ENCODE measurements around the gene BTBD7. TPM values are rescaled to one million over a fixed set of nuclear protein-coding genes. Genes with fewer than 3 reads are reported as not detected.

The BTBD7 gene
- total and polyA plus RNA-seq, 8 donors: 5.7 to 99.2 (median 25.6) TPM

- Histone ChIP-seq H3K4me3 (peak overlapping the region; percentile 68 to 89 (median 80)), H3K27me3 (no peaks in the 10 kb centered on the region), H3K9me3 (no peaks in the 10 kb centered on the region), H3K36me3 (peaks cover 0 to 22% (median 21%) of the 10 kb centered on the region in 4 donors), H3K4me1 (peaks cover 27 to 55% (median 41%) of the 10 kb centered on the region in 4 donors), H3K27ac (peak overlapping the region; percentile 87 to 93 (median 90))
- intact Hi-C loops (cut with DNase I; ENCODE audit: low total_unique reads): no loop called here
- TF ChIP-seq CTCF (IDR thresholded peaks at IDR 0.05): peak in 1 of 7 experiments; percentile 2
- no peak for TF ChIP-seq EP300 (IDR thresholded peaks at IDR 0.05)
- peak; percentile 40 to 81 for DNase-seq
- 0 to 1% (median 0%) methylated on average over 23 of the region's 23 CpGs for WGBS, 5 donors
Measured at GRCh38 chr14:93207468-93208308, 125.1 kb downstream of the BTBD7 start.

GRCh38 chr14:93206793-93207467 is 125.9 kb downstream of the BTBD7 start, which contains the start of the genes GON7 and UBR7:
Gene GON7, minus strand, starts transcription at chr14:93207065. Its CDS starts 28 bp downstream, at chr14:93207037.
Gene UBR7, plus strand, starts transcription at chr14:93207256. Its CDS starts 36 bp downstream, at chr14:93207292.
- intact Hi-C loops (cut with DNase I; ENCODE audit: low total_unique reads): no loop called here
- Histone ChIP-seq H3K4me3 (peak within 1 kb of the TSS; percentile 68 to 89 (median 80)), H3K36me3 (peaks cover 0 to 14% (median 13%) of the 10 kb centered on the region in 4 donors), H3K4me1 (peaks cover 27 to 55% (median 41%) of the 10 kb centered on the region in 4 donors), H3K27me3 (no peaks in the 10 kb centered on the region), H3K9me3 (no peaks in the 10 kb centered on the region), H3K27ac (peak within 1 kb of the TSS; percentile 87 to 93 (median 90))
- peak in 4 of 7 experiments; percentile 2 to 42 (median 28) for TF ChIP-seq CTCF (IDR thresholded peaks at IDR 0.05)
- peak; percentile 88 to 98 (median 91) for TF ChIP-seq POLR2AphosphoS5 (IDR thresholded peaks at IDR 0.05)
- TF ChIP-seq EP300 (IDR thresholded peaks at IDR 0.05): no peak
- peak in 1 of 4 donors; percentile 68 for TF ChIP-seq POLR2A (IDR thresholded peaks at IDR 0.05)
- WGBS, 5 donors: 0 to 1% (median 1%) methylated on average over 58 to 65 of the region's 65 CpGs
- DNase-seq: peak; percentile 94 to 99

GRCh38 chr14:93201155-93201704 is 131.6 kb downstream of the BTBD7 start:
- Histone ChIP-seq H3K27ac (no peak overlapping the region), H3K36me3 (peaks cover 0 to 5% (median 4%) of the 10 kb centered on the region in 4 donors), H3K4me3 (no peak overlapping the region), H3K4me1 (peaks cover 6 to 21% (median 13%) of the 10 kb centered on the region in 4 donors), H3K27me3 (no peaks in the 10 kb centered on the region), H3K9me3 (no peaks in the 10 kb centered on the region)
- intact Hi-C loops (cut with DNase I; ENCODE audit: low total_unique reads): no loop called here
- DNase-seq: no peak
- 63 to 78% (median 67%) methylated on average over 7 of the region's 7 CpGs for WGBS, 5 donors
- TF ChIP-seq POLR2AphosphoS5 (IDR thresholded peaks at IDR 0.05) (no peak), CTCF (IDR thresholded peaks at IDR 0.05) (no peak), EP300 (IDR thresholded peaks at IDR 0.05) (no peak), POLR2A (IDR thresholded peaks at IDR 0.05) (no peak)

- Histone ChIP-seq H3K4me3 (no peak overlapping the region), H3K36me3 (peaks cover 0 to 5% (median 4%) of the 10 kb centered on the region in 4 donors), H3K4me1 (peaks cover 0 to 15% (median 6%) of the 10 kb centered on the region in 4 donors), H3K27ac (no peak overlapping the region), H3K27me3 (no peaks in the 10 kb centered on the region), H3K9me3 (no peaks in the 10 kb centered on the region)
- 89 to 97% (median 95%) methylated on average over 5 of the region's 5 CpGs for WGBS, 5 donors
- intact Hi-C loops (cut with DNase I; ENCODE audit: low total_unique reads): no loop called here
- DNase-seq: no peak
- no peak for TF ChIP-seq POLR2A (IDR thresholded peaks at IDR 0.05)
- TF ChIP-seq POLR2AphosphoS5 (IDR thresholded peaks at IDR 0.05): no peak
- TF ChIP-seq CTCF (IDR thresholded peaks at IDR 0.05): no peak
- no peak for TF ChIP-seq EP300 (IDR thresholded peaks at IDR 0.05)
Measured at GRCh38 chr14:93200553-93200952, 132.3 kb downstream of the BTBD7 start.

All from stomach (tissue), 9 donors.